Muscle layer of colon (tissue), 2 donors: Measurements from ENCODE around the gene PPP1R7.

ENCODE experiments used
- H3K27ac ChIP-seq: one replicate; pipeline ENCODE4 v1.7.0; 2013; ENCODE audit warnings: low read depth, mild to moderate bottlenecking, low read length, moderate library complexity
- H3K27me3 ChIP-seq, 2 donors: one replicate each; pipeline ENCODE4 v1.7.0; 2013; ENCODE audit warnings: low read length in 2 of 2, mild to moderate bottlenecking in 2 of 2; ENCODE audit not compliant: insufficient read depth in 2 of 2, control insufficient read depth in 1 of 2
- H3K36me3 ChIP-seq: one replicate; pipeline ENCODE4 v1.7.0; 2013; ENCODE audit warnings: mild to moderate bottlenecking, low read length; ENCODE audit not compliant: insufficient read depth
- H3K4me1 ChIP-seq: one replicate; pipeline ENCODE4 v1.7.0; 2013; ENCODE audit warnings: mild to moderate bottlenecking, low read length; ENCODE audit not compliant: insufficient read depth
- H3K4me3 ChIP-seq, 2 donors: one replicate each; pipeline ENCODE4 v1.7.0; 2013; ENCODE audit warnings: low read length in 2 of 2, low read depth in 1 of 2, mild to moderate bottlenecking in 1 of 2, moderate library complexity in 1 of 2
- H3K9ac ChIP-seq: one replicate; pipeline ENCODE4 v1.7.0; 2013; ENCODE audit warnings: low read length
- H3K9me3 ChIP-seq: one replicate; pipeline ENCODE4 v1.7.0; 2013; ENCODE audit warnings: mild to moderate bottlenecking, low read length
- donor health status: abdominal sarcoma.
- donor health status: Adenocarcinoma of cecum.

The PPP1R7 gene

GRCh38 chr2:241110607-241111439, 39.4 kb upstream of the PPP1R7 start:
- Histone ChIP-seq H3K4me3 (no peak overlapping the region), H3K36me3 (no peaks in the 10 kb centered on the region), H3K4me1 (no peaks in the 10 kb centered on the region), H3K27ac (no peak overlapping the region), H3K27me3 (no peaks in the 10 kb centered on the region), H3K9me3 (no peaks in the 10 kb centered on the region), H3K9ac (no peak overlapping the region)

GRCh38 chr2:241111440-241111805, 38.8 kb upstream of the PPP1R7 start:
- H3K9ac ChIP-seq = no peak overlapping the region
- H3K4me3 ChIP-seq = no peak overlapping the region
- no peak overlapping the region for H3K27ac ChIP-seq
- H3K4me1 ChIP-seq = no peaks in the 10 kb centered on the region
- no peaks in the 10 kb centered on the region for H3K9me3 ChIP-seq
- H3K36me3 ChIP-seq = no peaks in the 10 kb centered on the region
- H3K27me3 ChIP-seq = no peaks in the 10 kb centered on the region

GRCh38 chr2:241112046-241112445, 38.2 kb upstream of the PPP1R7 start:
- Histone ChIP-seq H3K27me3 (no peaks in the 10 kb centered on the region), H3K4me3 (no peak overlapping the region), H3K9ac (no peak overlapping the region), H3K36me3 (no peaks in the 10 kb centered on the region), H3K4me1 (no peaks in the 10 kb centered on the region), H3K27ac (no peak overlapping the region), H3K9me3 (no peaks in the 10 kb centered on the region)

GRCh38 chr2:241112592-241112991, 37.7 kb upstream of the PPP1R7 start:
- H3K9me3 ChIP-seq = no peaks in the 10 kb centered on the region
- H3K27me3 ChIP-seq = no peaks in the 10 kb centered on the region
- H3K9ac ChIP-seq = no peak overlapping the region
- H3K4me1 ChIP-seq = no peaks in the 10 kb centered on the region
- no peaks in the 10 kb centered on the region for H3K36me3 ChIP-seq
- H3K4me3 ChIP-seq = no peak overlapping the region
- no peak overlapping the region for H3K27ac ChIP-seq

- Histone ChIP-seq H3K4me1 (no peaks in the 10 kb centered on the region), H3K36me3 (no peaks in the 10 kb centered on the region), H3K9ac (no peak overlapping the region), H3K27me3 (no peaks in the 10 kb centered on the region), H3K4me3 (no peak overlapping the region), H3K27ac (no peak overlapping the region), H3K9me3 (no peaks in the 10 kb centered on the region)
Measured at GRCh38 chr2:241114836-241115235, 35.4 kb upstream of the PPP1R7 start.

GRCh38 chr2:241115361-241115760, 34.9 kb upstream of the PPP1R7 start:
- Histone ChIP-seq H3K27me3 (no peaks in the 10 kb centered on the region), H3K9ac (no peak overlapping the region), H3K9me3 (no peaks in the 10 kb centered on the region), H3K27ac (no peak overlapping the region), H3K36me3 (no peaks in the 10 kb centered on the region), H3K4me3 (no peak overlapping the region), H3K4me1 (no peaks in the 10 kb centered on the region)

GRCh38 chr2:241116606-241117560, 33.4 kb upstream of the PPP1R7 start:
- H3K36me3 ChIP-seq = no peaks in the 10 kb centered on the region
- H3K27ac ChIP-seq = no peak overlapping the region
- no peaks in the 10 kb centered on the region for H3K4me1 ChIP-seq
- no peak overlapping the region for H3K4me3 ChIP-seq
- no peaks in the 10 kb centered on the region for H3K27me3 ChIP-seq
- no peaks in the 10 kb centered on the region for H3K9me3 ChIP-seq
- H3K9ac ChIP-seq = no peak overlapping the region

GRCh38 chr2:241118737-241119505, 31.3 kb upstream of the PPP1R7 start:
- no peaks in the 10 kb centered on the region for H3K36me3 ChIP-seq
- no peak overlapping the region for H3K4me3 ChIP-seq
- H3K4me1 ChIP-seq = no peaks in the 10 kb centered on the region
- H3K9me3 ChIP-seq = no peaks in the 10 kb centered on the region
- no peak overlapping the region for H3K27ac ChIP-seq
- no peaks in the 10 kb centered on the region for H3K27me3 ChIP-seq
- no peak overlapping the region for H3K9ac ChIP-seq

- no peaks in the 10 kb centered on the region for H3K36me3 ChIP-seq
- no peak overlapping the region for H3K4me3 ChIP-seq
- H3K9me3 ChIP-seq = no peaks in the 10 kb centered on the region
- no peaks in the 10 kb centered on the region for H3K27me3 ChIP-seq
- H3K9ac ChIP-seq = no peak overlapping the region
- H3K27ac ChIP-seq = no peak overlapping the region
- H3K4me1 ChIP-seq = no peaks in the 10 kb centered on the region
Measured at GRCh38 chr2:241120440-241120839, 29.8 kb upstream of the PPP1R7 start.

- Histone ChIP-seq H3K9ac (no peak overlapping the region), H3K27ac (no peak overlapping the region), H3K27me3 (no peaks in the 10 kb centered on the region), H3K9me3 (no peaks in the 10 kb centered on the region), H3K4me3 (no peak overlapping the region), H3K4me1 (no peaks in the 10 kb centered on the region), H3K36me3 (no peaks in the 10 kb centered on the region)
Measured at GRCh38 chr2:241121008-241121407, 29.3 kb upstream of the PPP1R7 start.

- no peaks in the 10 kb centered on the region for H3K4me1 ChIP-seq
- no peaks in the 10 kb centered on the region for H3K36me3 ChIP-seq
- no peaks in the 10 kb centered on the region for H3K9me3 ChIP-seq
- no peak overlapping the region for H3K27ac ChIP-seq
- no peak overlapping the region for H3K4me3 ChIP-seq
- H3K9ac ChIP-seq = no peak overlapping the region
- H3K27me3 ChIP-seq = no peaks in the 10 kb centered on the region
Measured at GRCh38 chr2:241122376-241123002, 27.8 kb upstream of the PPP1R7 start.
